K562 (cell line): ENCODE measurements around the gene DHX35. TPM values are rescaled to one million over a fixed set of nuclear protein-coding genes. Genes with fewer than 3 reads are reported as not detected.

ENCODE experiments used
- ATAC-seq: fragments of 200-7000 bp; cut with Tn5 transposase; 3 replicates; pipeline ENCODE4 v1.9.1; 2020; ENCODE audit warnings: moderate library complexity
- BruUV-seq: library from RNA; stranded (reverse); fragments of 400-500 nt; replicated peaks from 2 replicates; lab custom pipeline; 2021; lab: Mats Ljungman, UMichigan
- CTCF ChIA-PET: fragments of 300-600 bp; formaldehyde crosslinking; extraction: SDS; loops from one replicate; lab custom pipeline; 2021; ENCODE audit warnings: low intra/inter-chr PET ratio; lab: Yijun Ruan, JAX
- POLR2A ChIA-PET: fragments of 300-600, 350-650 bp; sonication (Branson Sonifier 250); formaldehyde crosslinking; extraction: SDS; loops from one replicate; lab custom pipeline; 2021; ENCODE audit warnings: antibody characterized with exemption, inconsistent platforms; lab: Yijun Ruan, JAX
- DNase-seq, 4 experiments: peaks; one replicate each; pipeline versions ENCODE4 v3.0.0 to v3.0.0-alpha.2; 2011 to 2018; ENCODE audit warnings: low spot score in 3 of 4, mixed read lengths in 3 of 4; ENCODE audit errors: extremely low read depth in 1 of 4
- FAIRE-seq: peaks from 2 replicates; lab custom pipeline; 2011; peaks lifted over from hg19 to GRCh38; lab: Jason Lieb, UNC
- H2AFZ ChIP-seq: 2 replicates; pipeline ENCODE4 v1.6.0; 2011; ENCODE audit warnings: low read depth, low read length, control low read depth, inconsistent platforms
- H3K27ac ChIP-seq: fragments of 200-600 bp; 3 replicates; pipeline ENCODE4 v1.8.0; 2011; ENCODE audit warnings: low read depth, mild to moderate bottlenecking, control low read depth, inconsistent platforms, low read length, moderate library complexity, mixed read lengths; ENCODE audit errors: extremely low read depth
- H3K27me3 ChIP-seq, 2 experiments: fragments of 300-600 bp in 1 of 2; 2 replicates in 1 of 2; 3 replicates in 1 of 2; pipeline versions ENCODE4 v1.6.0 to v1.8.0; 2011; ENCODE audit warnings: inconsistent platforms in 2 of 2, low read length in 2 of 2, mild to moderate bottlenecking in 1 of 2, mixed read lengths in 1 of 2, moderate library complexity in 1 of 2; ENCODE audit not compliant: control insufficient read depth in 2 of 2, insufficient read depth in 2 of 2
- H3K36me3 ChIP-seq: fragments of 300-600 bp; 3 replicates; pipeline ENCODE4 v1.8.0; 2011; ENCODE audit warnings: mild to moderate bottlenecking, low read length, inconsistent platforms; ENCODE audit not compliant: control insufficient read depth, insufficient read depth
- H3K4me1 ChIP-seq, 2 experiments: fragments of 200-600 bp in 1 of 2; replicated peaks in 1 of 2; 2 replicates in 1 of 2; 3 replicates in 1 of 2; pipeline versions ENCODE4 v1.5.1 to v1.8.0; 2011; ENCODE audit warnings: inconsistent platforms in 2 of 2, low read length in 2 of 2, mild to moderate bottlenecking in 1 of 2, mixed read lengths in 1 of 2, moderate library complexity in 1 of 2; ENCODE audit not compliant: control insufficient read depth in 2 of 2, insufficient read depth in 2 of 2
- H3K4me2 ChIP-seq: 2 replicates; pipeline ENCODE4 v1.6.1; 2011; ENCODE audit warnings: low read length, control low read depth, inconsistent platforms, mixed read lengths; ENCODE audit not compliant: insufficient read depth
- H3K4me3 ChIP-seq: fragments of 200-600 bp; sonication (generic), shearing (Covaris generic); 2 replicates; pipeline ENCODE4 v1.5.1; 2016; ENCODE audit warnings: control low read depth, inconsistent platforms
- H3K79me2 ChIP-seq: fragments of 200-600 bp; 3 replicates; pipeline ENCODE4 v1.8.0; 2011; ENCODE audit warnings: low read length, inconsistent platforms; ENCODE audit not compliant: control insufficient read depth, insufficient read depth
- H3K9ac ChIP-seq, 2 experiments: 2 replicates each; pipeline versions ENCODE4 v1.6.0 to v1.6.1; 2011; ENCODE audit warnings: low read depth in 2 of 2, low read length in 2 of 2, control low read depth in 1 of 2, inconsistent platforms in 1 of 2, mild to moderate bottlenecking in 1 of 2, mixed read lengths in 1 of 2; ENCODE audit not compliant: insufficient read depth in 1 of 2
- H3K9me1 ChIP-seq: one replicate; pipeline ENCODE4 v1.6.0; 2011; ENCODE audit warnings: inconsistent platforms, mild to moderate bottlenecking, low read length, moderate library complexity; ENCODE audit not compliant: control insufficient read depth, insufficient read depth
- H3K9me3 ChIP-seq: replicated peaks from 2 replicates; pipeline ENCODE4 v1.5.1; 2011; ENCODE audit warnings: low read depth, low read length, inconsistent platforms; ENCODE audit not compliant: control insufficient read depth, insufficient read depth
- H4K20me1 ChIP-seq: replicated peaks from 2 replicates; pipeline ENCODE4 v1.6.1; 2011; ENCODE audit warnings: low read length, inconsistent platforms, mixed read lengths; ENCODE audit not compliant: control insufficient read depth, insufficient read depth
- CREB1 ChIP-seq, 2 experiments: sonication (generic) in 1 of 2; formaldehyde crosslinking in 1 of 2; IDR thresholded peaks; 2 replicates each; pipeline versions ENCODE4 v1.6.1 to v1.8.0; 2012 to 2022; ENCODE audit warnings: inconsistent platforms in 1 of 2, mild to moderate bottlenecking in 1 of 2, missing genetic modification reagents in 1 of 2, moderate library complexity in 1 of 2
- JUNB ChIP-seq: fragments of 450-650 bp; formaldehyde crosslinking; conservative IDR thresholded peaks from 2 replicates; pipeline ENCODE4 v1.4.0; 2020; ENCODE audit warnings: mild to moderate bottlenecking
- NELFE ChIP-seq: IDR thresholded peaks from 2 replicates; pipeline ENCODE4 v1.6.1; 2011; ENCODE audit warnings: mild to moderate bottlenecking; ENCODE audit not compliant: insufficient read depth, insufficient read length
- NFXL1 ChIP-seq: fragments of 450-650 bp; formaldehyde crosslinking; IDR thresholded peaks from 2 replicates; pipeline ENCODE4 v1.4.0; 2021; ENCODE audit warnings: mild to moderate bottlenecking
- WGBS: fragments of 100-300 bp; shearing (Covaris generic); methylation state at CpG from one replicate; pipeline ENCODE4 v1.1.6; 2016; ENCODE audit warnings: low coverage, mixed read lengths; ENCODE audit not compliant: insufficient coverage; ENCODE audit errors: missing lambda C conversion rate; 5-methylcytosine and 5-hydroxymethylcytosine counted together
- in situ Hi-C: fragments of 300-500 bp; cut with MboI; formaldehyde crosslinking; loops from 4 replicates; pipeline ENCODE4 v1.15.0; 2018; ENCODE audit warnings: inconsistent platforms, mixed read lengths
- intact Hi-C: fragments of 100-400 bp; cut with micrococcal nuclease; formaldehyde crosslinking; loops from 2 replicates; pipeline ENCODE4 v1.14.2; 2022
- polyA plus RNA-seq, 8 experiments: library from polyadenylated mRNA; depleted of rRNA in 4 of 8; stranded (reverse) in 5 of 8; unstranded in 3 of 8; fragments of >200 nt; fragmentation: Nextera tagmentation in 2 of 8; fragmentation: Illumina TruSeq in 1 of 8; extraction: Ambion mirVana in 2 of 8; extraction: Trizol in 1 of 8; gene quantifications; 2 replicates each; pipeline versions ENCODE4 v1.2.1 to v1.2.3, GENCODE V29; 2011 to 2014; ENCODE audit warnings: inconsistent platforms in 1 of 8, missing spikeins in 1 of 8
- total RNA-seq, 7 experiments: library from RNA; depleted of rRNA in 6 of 7; stranded (reverse); fragments of >200 nt in 6 of 7; fragmentation: Illumina TruSeq in 2 of 7; extraction: Trizol in 2 of 7; gene quantifications; 2 replicates each; pipeline versions ENCODE4 v1.2.1 to v1.2.3, GENCODE V29; 2011 to 2021; ENCODE audit warnings: low replicate concordance in 1 of 7
- TF ChIP-seq, protein P1 (sequence below): fragments of 250-450 bp; sonication (Bioruptor Pico); IDR thresholded peaks from 2 replicates; pipeline ENCODE4 v1.5.0; 2021

Gene DHX35
- total and polyA plus RNA-seq, 9 of the 15 experiments (the other 6 are each of a cell fraction or from before 2014, with no cell fraction given), result 6.5 to 25.6 (median 16.9) TPM

DNA sequence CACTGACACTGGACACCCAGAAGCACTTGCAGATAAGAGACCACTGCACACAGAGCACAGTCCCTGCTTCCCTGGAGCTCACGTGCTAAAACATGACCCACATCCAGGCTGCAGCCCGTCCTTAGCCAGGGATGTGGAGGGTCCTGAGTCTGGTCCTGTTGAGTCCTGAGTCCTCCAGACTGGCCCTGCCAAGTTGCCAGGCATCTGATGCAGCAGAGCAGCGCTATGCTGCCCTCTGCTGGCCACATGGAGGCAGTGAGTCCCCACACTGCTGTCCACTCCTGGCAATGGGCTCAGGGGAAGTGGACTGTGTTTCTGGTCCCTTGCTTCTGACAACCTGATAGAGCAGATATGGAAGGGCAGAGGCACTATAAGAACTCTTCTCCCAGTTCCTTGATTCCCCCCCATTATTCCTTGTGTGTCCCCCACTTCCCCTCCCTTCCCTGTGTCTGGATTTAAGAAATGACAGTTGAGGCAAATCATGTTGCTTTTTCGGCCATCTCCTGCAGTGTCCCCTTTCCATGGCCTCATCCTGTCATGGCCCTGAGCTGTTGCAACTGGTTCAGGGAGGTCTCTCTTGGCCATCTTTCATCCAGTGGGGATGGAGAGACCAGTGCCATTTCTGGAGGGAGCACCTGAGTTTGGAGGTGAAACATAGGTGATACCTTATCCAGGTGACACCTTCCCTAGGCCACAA, 86.0 kb downstream of the DHX35 start (continued):
- no peak for TF ChIP-seq JUNB

DNA sequence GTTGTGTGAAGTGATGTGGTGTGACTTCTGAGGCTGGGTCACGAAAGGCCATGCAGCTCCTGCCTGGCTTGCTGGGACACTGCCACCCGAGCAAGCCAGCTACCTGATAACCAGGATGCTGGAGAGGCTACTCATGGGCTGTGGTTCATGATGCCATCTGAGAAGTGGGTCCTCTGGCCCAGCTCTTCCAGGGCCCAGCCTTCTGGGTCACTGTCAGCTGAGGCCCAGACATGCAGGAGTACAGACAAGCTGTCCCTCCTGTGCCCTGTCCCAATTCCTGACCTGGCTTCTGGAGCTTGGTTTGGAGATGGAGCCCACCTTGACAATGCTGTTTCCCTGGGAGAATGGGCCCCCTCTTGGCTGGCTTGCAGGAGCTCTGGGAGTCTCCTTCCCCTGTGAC, 87.0 kb downstream of the DHX35 start:
- no peak overlapping the region for H3K4me3 ChIP-seq
- peaks cover 8 to 16% of the 10 kb centered on the region in 2 experiments for H3K4me1 ChIP-seq
- H3K9ac ChIP-seq, result peak overlapping the region; percentile 37 to 76; a peak in 1 of 4 replicates
- WGBS, result 88% methylated on average over 2 of the region's 2 CpGs
- H4K20me1 ChIP-seq, result no peaks in the 10 kb centered on the region
- peak overlapping the region; percentile 93; the same call in 1 of the 2 replicates for H3K4me2 ChIP-seq
- H3K79me2 ChIP-seq, result no peaks in the 10 kb centered on the region
- TF ChIP-seq NFXL1 (CRISPR knock-in tag) (no peak), NELFE (no peak), CREB1 (IDR thresholded peaks at IDR 0.05) (no peak), CREB1 (CRISPR knock-in tag; IDR thresholded peaks at IDR 0.05) (no peak)
- TF ChIP-seq, protein P1, sequence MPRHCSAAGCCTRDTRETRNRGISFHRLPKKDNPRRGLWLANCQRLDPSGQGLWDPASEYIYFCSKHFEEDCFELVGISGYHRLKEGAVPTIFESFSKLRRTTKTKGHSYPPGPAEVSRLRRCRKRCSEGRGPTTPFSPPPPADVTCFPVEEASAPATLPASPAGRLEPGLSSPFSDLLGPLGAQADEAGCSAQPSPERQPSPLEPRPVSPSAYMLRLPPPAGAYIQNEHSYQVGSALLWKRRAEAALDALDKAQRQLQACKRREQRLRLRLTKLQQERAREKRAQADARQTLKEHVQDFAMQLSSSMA, result no peak
- H3K27me3 ChIP-seq, result peaks cover 0 to 6% of the 10 kb centered on the region in 2 experiments; a peak in 3 of 5 replicates
- no peak overlapping the region for H3K27ac ChIP-seq
- in situ Hi-C loops (loop anchor here (10.0 kb wide), 1 partner anchor 404 kb away; no protein-coding TSS in a partner anchor), intact Hi-C loops (loop anchor here (2.0 to 10.0 kb wide), 3 partner anchors 294 to 402 kb away; partner anchors contain the start of gene SLC32A1)
- no peaks in the 10 kb centered on the region; the same call in 2 of the 3 replicates for H3K36me3 ChIP-seq
- DNase-seq (no peak), ATAC-seq (no peak), FAIRE-seq (peak; percentile 40)
- no TSS peak for BruUV-seq
- no peaks in the 10 kb centered on the region for H3K9me3 ChIP-seq
- no peaks in the 10 kb centered on the region for H3K9me1 ChIP-seq
- POLR2A ChIA-PET, result interaction anchor here (0.6 to 2.5 kb wide), 8 partner anchors 10 to 259 kb away, joined by 3 to 12 read pairs (median 4); partner anchors contain the start of gene FAM83D
- CTCF ChIA-PET, result interaction anchor here (0.7 to 4.9 kb wide), 6 partner anchors 32 to 1914 kb away, joined by 3 to 29 read pairs (median 6); partner anchors contain the start of gene FAM83D
- peak overlapping the region; percentile 99 for H2AFZ ChIP-seq
